ENCODE data around the gene QRFPR.

The QRFPR gene

DNA sequence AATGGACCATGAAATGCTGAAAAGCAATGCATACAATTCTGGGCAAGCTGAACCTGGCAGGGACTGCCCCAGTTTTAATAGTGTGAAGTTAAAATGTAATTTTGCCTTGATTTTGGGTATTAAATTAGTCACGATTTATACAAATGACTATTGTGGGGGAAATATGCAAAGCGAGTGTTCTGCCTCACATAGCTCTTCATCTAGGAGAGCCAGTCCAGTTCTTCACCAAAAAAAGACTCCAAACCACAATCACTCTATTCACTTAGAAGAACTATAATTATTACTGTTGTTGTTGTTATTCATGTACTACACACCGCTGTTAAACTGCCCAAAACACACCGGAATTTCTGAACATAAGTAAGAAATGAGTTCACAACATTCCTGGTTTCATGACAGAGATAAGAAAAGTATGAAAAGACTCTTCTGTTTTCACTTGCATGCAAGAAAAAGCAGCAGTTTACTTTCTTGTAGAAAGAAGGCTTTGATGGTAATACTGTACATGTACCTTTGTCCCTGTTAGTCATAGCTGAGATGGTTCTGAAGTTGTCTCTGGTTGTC is 101.9 kb downstream of the QRFPR start:
- no peak overlapping the region for H3K27ac ChIP-seq
- H3K79me2 ChIP-seq (ENCODE audit: insufficient read depth, low read depth), result no peaks in the 10 kb centered on the region
- H4K20me1 ChIP-seq (ENCODE audit: insufficient read depth), result no peaks in the 10 kb centered on the region
- H3K4me3 ChIP-seq (IDR thresholded peaks at IDR 0.05; ENCODE audit: insufficient read depth, low read depth, low read length), result no peak overlapping the region
- H3K9ac ChIP-seq, result no peak overlapping the region
- TF ChIP-seq CTCF (conservative IDR thresholded peaks at IDR 0.05; ENCODE audit: low read depth, low read length), result no peak
- H2AFZ ChIP-seq (ENCODE audit: low read depth), result no peak overlapping the region
- no peaks in the 10 kb centered on the region for H3K36me3 ChIP-seq (ENCODE audit: insufficient read depth)
- H3K4me1 ChIP-seq (ENCODE audit: low read depth, poor library complexity, severe bottlenecking), result peaks cover 7% of the 10 kb centered on the region
- H3K4me2 ChIP-seq, result no peak overlapping the region
- H3K27me3 ChIP-seq (ENCODE audit: insufficient read depth, low read depth), result no peaks in the 10 kb centered on the region

All from KMS-11 (cell line).